ENCODE results near the gene TXNRD2.
"Not testable (repeated sequence)": the region's sequence is repeated elsewhere in the genome, so short reads cannot be mapped to it uniquely, and the experiment has no call there.

Gene TXNRD2

GRCh38 chr22:19918332-19919106 is 23.1 kb downstream of the TXNRD2 start:
- DNase-seq, result no peak

- no peak for DNase-seq
Measured at GRCh38 chr22:19917389-19918138, 24.1 kb downstream of the TXNRD2 start.

- no peak for DNase-seq
Measured at GRCh38 chr22:19916941-19917340, 24.7 kb downstream of the TXNRD2 start.

- DNase-seq, result no peak
Measured at GRCh38 chr22:19916006-19916405, 25.6 kb downstream of the TXNRD2 start.

- DNase-seq, result no peak
Measured at GRCh38 chr22:19915287-19915954, 26.2 kb downstream of the TXNRD2 start.

GRCh38 chr22:19914201-19914943 is 27.2 kb downstream of the TXNRD2 start:
- DNase-seq, result no peak

- DNase-seq, result no peak
Measured at GRCh38 chr22:19913337-19913936, 28.2 kb downstream of the TXNRD2 start.

- DNase-seq, result no peak
Measured at GRCh38 chr22:19912271-19912999, 29.2 kb downstream of the TXNRD2 start.

GRCh38 chr22:19911540-19912270 is 29.9 kb downstream of the TXNRD2 start:
- DNase-seq, result no peak

GRCh38 chr22:19910180-19910744 is 31.4 kb downstream of the TXNRD2 start:
- no peak for DNase-seq

GRCh38 chr22:19909350-19910179 is 32.1 kb downstream of the TXNRD2 start:
- DNase-seq, result peak; percentile 11

GRCh38 chr22:19907902-19908301 is 33.7 kb downstream of the TXNRD2 start:
- DNase-seq, result not testable (repeated sequence)

GRCh38 chr22:19906864-19907263 is 34.8 kb downstream of the TXNRD2 start:
- not testable (repeated sequence) for DNase-seq

- DNase-seq, result no peak
Measured at GRCh38 chr22:19905347-19906276, 36.0 kb downstream of the TXNRD2 start.

GRCh38 chr22:19904935-19905334 is 36.7 kb downstream of the TXNRD2 start:
- no peak for DNase-seq

- no peak for DNase-seq
Measured at GRCh38 chr22:19904174-19904856, 37.3 kb downstream of the TXNRD2 start.

- DNase-seq, result no peak
Measured at GRCh38 chr22:19903513-19903912, 38.1 kb downstream of the TXNRD2 start.

GRCh38 chr22:19903031-19903430 is 38.6 kb downstream of the TXNRD2 start:
- DNase-seq, result no peak

Data from NCI-H226 (cell line).